Tibial nerve (tissue), 4 donors: ENCODE results near the gene DISP1. TPM values are rescaled to one million over a fixed set of nuclear protein-coding genes. Genes with fewer than 3 reads are reported as not detected.

Source experiments
- DNase-seq, 2 donors: peaks; one replicate each; pipeline ENCODE4 v3.0.0-alpha.2; 2019; ENCODE audit warnings: low spot score in 2 of 2
- H3K27ac ChIP-seq, 4 donors: fragments of 200-600 bp; sonication (generic) in 3 of 4; one replicate each; pipeline ENCODE4 v1.5.1; 2017 to 2019; ENCODE audit warnings: mild to moderate bottlenecking in 1 of 4
- H3K27me3 ChIP-seq, 2 donors: fragments of 200-600 bp; sonication (generic) in 1 of 2; one replicate each; pipeline versions ENCODE4 v1.5.1 to v1.6.0; 2017 to 2019
- H3K36me3 ChIP-seq, 3 donors: fragments of 200-600 bp; sonication (generic); one replicate each; pipeline ENCODE4 v1.5.1; 2018 to 2019
- H3K4me1 ChIP-seq, 4 donors: fragments of 200-600 bp; sonication (generic) in 3 of 4; one replicate each; pipeline ENCODE4 v1.5.1; 2017 to 2019
- H3K4me3 ChIP-seq, 4 donors: fragments of 200-600 bp; sonication (generic) in 3 of 4; one replicate each; pipeline ENCODE4 v1.5.1; 2017 to 2019; ENCODE audit warnings: mild to moderate bottlenecking in 1 of 4, moderate library complexity in 1 of 4
- H3K9me3 ChIP-seq, 4 donors: fragments of 200-600 bp; sonication (generic) in 3 of 4; one replicate each; pipeline ENCODE4 v1.5.1; 2017 to 2019
- CTCF ChIP-seq, 5 experiments: fragments of 200-600 bp in 3 of 5; fragments of 450-650 bp in 2 of 5; sonication (generic) in 3 of 5; IDR thresholded peaks; one replicate each; pipeline ENCODE4 v1.5.1; 2016 to 2019; ENCODE audit warnings: antibody characterized with exemption in 5 of 5, mild to moderate bottlenecking in 3 of 5, moderate library complexity in 2 of 5
- EP300 ChIP-seq, 2 donors: sonication (generic); formaldehyde crosslinking; IDR thresholded peaks; one replicate each; pipeline ENCODE4 v1.6.1; 2017; ENCODE audit warnings: antibody characterized with exemption in 2 of 2, mild to moderate bottlenecking in 1 of 2
- POLR2A ChIP-seq, 2 donors: fragments of 450-650 bp; IDR thresholded peaks; one replicate each; pipeline ENCODE4 v1.6.1; 2017; ENCODE audit warnings: antibody characterized with exemption in 2 of 2, mild to moderate bottlenecking in 2 of 2, moderate library complexity in 2 of 2
- WGBS, 2 donors: methylation state at CpG; one replicate each; pipeline ENCODE4 v1.1.5; 2018; 5-methylcytosine and 5-hydroxymethylcytosine counted together
- total RNA-seq, 4 donors: library from RNA; depleted of rRNA; stranded (reverse); fragments of >200 nt; gene quantifications; one replicate each; pipeline ENCODE4 v1.1.0, GENCODE V29; 2016

Gene DISP1
- total RNA-seq, 4 donors from 2014 or later = 10.5 to 16.4 (median 15.7) TPM

GRCh38 chr1:222792744-222793143, 22.1 kb upstream of the DISP1 start:
- Histone ChIP-seq H3K27ac (no peak overlapping the region), H3K4me1 (peaks cover 0 to 13% (median 0%) of the 10 kb centered on the region in 4 donors), H3K9me3 (no peaks in the 10 kb centered on the region), H3K27me3 (no peaks in the 10 kb centered on the region), H3K36me3 (no peaks in the 10 kb centered on the region), H3K4me3 (no peak overlapping the region)
- 8 to 11% methylated on average over 2 of the region's 2 CpGs for WGBS, 2 donors
- TF ChIP-seq EP300 (IDR thresholded peaks at IDR 0.05) = no peak
- TF ChIP-seq CTCF (IDR thresholded peaks at IDR 0.05) = peak; percentile 38 to 85 (median 53)
- no peak for TF ChIP-seq POLR2A (IDR thresholded peaks at IDR 0.05)
- no peak for DNase-seq

- no peaks in the 10 kb centered on the region for H3K9me3 ChIP-seq
- no peaks in the 10 kb centered on the region for H3K27me3 ChIP-seq
- no peak overlapping the region for H3K27ac ChIP-seq
- DNase-seq = no peak
- H3K4me3 ChIP-seq = no peak overlapping the region
- 76 to 89% methylated on average over 5 to 6 of the region's 6 CpGs for WGBS, 2 donors
- H3K36me3 ChIP-seq = no peaks in the 10 kb centered on the region
- TF ChIP-seq EP300 (IDR thresholded peaks at IDR 0.05) = no peak
- TF ChIP-seq POLR2A (IDR thresholded peaks at IDR 0.05) = no peak
- peak in 2 of 5 experiments; percentile 7 to 18 for TF ChIP-seq CTCF (IDR thresholded peaks at IDR 0.05)
- H3K4me1 ChIP-seq = peaks cover 0 to 9% (median 0%) of the 10 kb centered on the region in 4 donors
Measured at GRCh38 chr1:222794656-222795474, 20.0 kb upstream of the DISP1 start.

GRCh38 chr1:222798116-222798515, 16.7 kb upstream of the DISP1 start:
- DNase-seq = no peak
- H3K36me3 ChIP-seq = no peaks in the 10 kb centered on the region
- H3K4me1 ChIP-seq = peaks cover 0 to 1% (median 0%) of the 10 kb centered on the region in 4 donors
- H3K27ac ChIP-seq = no peak overlapping the region
- H3K4me3 ChIP-seq = no peak overlapping the region
- H3K9me3 ChIP-seq = no peaks in the 10 kb centered on the region
- no peaks in the 10 kb centered on the region for H3K27me3 ChIP-seq
- TF ChIP-seq POLR2A (IDR thresholded peaks at IDR 0.05) = no peak
- TF ChIP-seq CTCF (IDR thresholded peaks at IDR 0.05) = no peak

DNA sequence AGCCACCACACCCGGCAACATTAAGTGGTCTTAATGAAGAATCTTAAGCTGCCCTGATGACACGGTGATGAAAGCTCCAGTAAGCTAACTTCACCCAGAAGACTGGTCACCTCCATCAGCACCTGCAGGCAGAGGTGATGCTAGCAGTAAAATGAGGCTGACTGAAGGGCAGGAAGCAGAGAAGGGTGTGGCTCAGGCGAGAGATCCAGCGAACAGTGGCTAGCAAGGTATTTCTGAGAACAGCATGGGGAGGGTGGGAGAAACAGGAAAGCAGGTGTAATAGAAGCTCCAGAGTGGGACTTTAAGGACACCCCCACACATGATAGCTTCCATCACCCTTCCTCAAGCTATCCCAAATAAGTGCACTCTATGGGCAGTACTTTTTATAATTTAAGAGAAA, 15.9 kb upstream of the DISP1 start:
- Histone ChIP-seq H3K27me3 (no peaks in the 10 kb centered on the region), H3K4me3 (no peak overlapping the region), H3K27ac (no peak overlapping the region), H3K4me1 (no peaks in the 10 kb centered on the region), H3K36me3 (no peaks in the 10 kb centered on the region), H3K9me3 (no peaks in the 10 kb centered on the region)
- no peak for DNase-seq
- TF ChIP-seq POLR2A (IDR thresholded peaks at IDR 0.05) (no peak), EP300 (IDR thresholded peaks at IDR 0.05) (no peak), CTCF (IDR thresholded peaks at IDR 0.05) (no peak)
- 95 to 96% methylated on average over 4 of the region's 4 CpGs for WGBS, 2 donors

DNA sequence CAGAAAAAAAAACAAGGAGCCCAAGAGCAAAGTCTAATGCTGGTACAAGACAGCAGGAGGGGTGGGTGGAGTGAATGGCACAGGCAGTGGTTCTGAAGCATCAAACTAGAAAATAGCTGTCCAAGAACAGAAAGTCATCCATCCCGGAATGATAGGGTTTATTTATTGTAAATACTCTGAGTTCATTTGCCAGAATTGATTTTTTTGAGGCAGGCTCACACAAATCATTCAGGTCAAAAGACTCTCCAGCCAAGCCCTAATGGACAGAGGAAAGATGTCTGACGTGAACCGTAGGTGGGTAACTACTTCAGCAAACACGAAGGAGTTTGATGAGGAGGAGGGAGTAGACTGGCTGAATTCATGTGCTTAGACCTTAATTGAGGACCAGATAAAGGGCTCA, 13.8 kb upstream of the DISP1 start:
- no peak for DNase-seq
- 84% methylated on average over 4 of the region's 4 CpGs for WGBS, 2 donors
- Histone ChIP-seq H3K9me3 (no peaks in the 10 kb centered on the region), H3K4me1 (no peaks in the 10 kb centered on the region), H3K36me3 (no peaks in the 10 kb centered on the region), H3K27me3 (no peaks in the 10 kb centered on the region), H3K27ac (no peak overlapping the region), H3K4me3 (no peak overlapping the region)
- TF ChIP-seq CTCF (IDR thresholded peaks at IDR 0.05) = no peak
- no peak for TF ChIP-seq POLR2A (IDR thresholded peaks at IDR 0.05)
- no peak for TF ChIP-seq EP300 (IDR thresholded peaks at IDR 0.05)
